Adipocyte (in vitro differentiated cells): ENCODE data around the gene PI4KB.
A peak's percentile ranks its signal among the peaks of the same experiment; 100 is the strongest.

Source experiments
- DNase-seq: peaks from one replicate; pipeline ENCODE4 v3.0.0-alpha.2; 2015; ENCODE audit warnings: low read depth
- H3K27me3 ChIP-seq: replicated peaks from 2 replicates; pipeline ENCODE4 v1.7.0; 2013; ENCODE audit warnings: mild to moderate bottlenecking, low read length, moderate library complexity; ENCODE audit not compliant: control insufficient read depth, insufficient read depth
- H3K36me3 ChIP-seq: 2 replicates; pipeline ENCODE4 v1.7.0; 2013; ENCODE audit warnings: low read length, mild to moderate bottlenecking, moderate library complexity; ENCODE audit not compliant: control insufficient read depth, insufficient read depth, severe bottlenecking
- H3K4me1 ChIP-seq: 2 replicates; pipeline ENCODE4 v1.7.0; 2013; ENCODE audit warnings: mild to moderate bottlenecking, low read length, moderate library complexity; ENCODE audit not compliant: control insufficient read depth, insufficient read depth
- H3K4me3 ChIP-seq: 2 replicates; pipeline ENCODE4 v1.7.0; 2013; ENCODE audit warnings: mild to moderate bottlenecking, low read length, moderate library complexity
- H3K9ac ChIP-seq: 2 replicates; pipeline ENCODE4 v1.7.0; 2013; ENCODE audit warnings: mild to moderate bottlenecking, low read length, moderate library complexity
- H3K9me3 ChIP-seq: 2 replicates; pipeline ENCODE4 v1.7.0; 2013; ENCODE audit warnings: mild to moderate bottlenecking, low read length, moderate library complexity; ENCODE audit not compliant: control insufficient read depth

Gene PI4KB

GRCh38 chr1:151342569-151342968 lies 15.4 kb upstream of the PI4KB start:
- no peak overlapping the region for H3K9ac ChIP-seq
- DNase-seq = no peak
- H3K9me3 ChIP-seq = no peaks in the 10 kb centered on the region
- peaks cover 19% of the 10 kb centered on the region for H3K36me3 ChIP-seq
- H3K4me1 ChIP-seq = peaks cover 13% of the 10 kb centered on the region
- no peak overlapping the region for H3K4me3 ChIP-seq
- no peaks in the 10 kb centered on the region for H3K27me3 ChIP-seq

- Histone ChIP-seq H3K4me3 (no peak overlapping the region), H3K4me1 (peaks cover 13% of the 10 kb centered on the region), H3K27me3 (no peaks in the 10 kb centered on the region), H3K9ac (no peak overlapping the region), H3K36me3 (peaks cover 19% of the 10 kb centered on the region), H3K9me3 (no peaks in the 10 kb centered on the region)
- no peak for DNase-seq
Observed at GRCh38 chr1:151342021-151342420, 14.8 kb upstream of the PI4KB start.

- Histone ChIP-seq H3K9me3 (no peaks in the 10 kb centered on the region), H3K4me3 (no peak overlapping the region), H3K4me1 (peaks cover 8% of the 10 kb centered on the region), H3K9ac (peak overlapping the region; percentile 49), H3K36me3 (peaks cover 19% of the 10 kb centered on the region), H3K27me3 (no peaks in the 10 kb centered on the region)
- peak; percentile 97 for DNase-seq
Observed at GRCh38 chr1:151340870-151341754, 13.9 kb upstream of the PI4KB start.

- no peak overlapping the region for H3K9ac ChIP-seq
- no peak for DNase-seq
- H3K9me3 ChIP-seq = no peaks in the 10 kb centered on the region
- no peak overlapping the region for H3K4me3 ChIP-seq
- H3K27me3 ChIP-seq = no peaks in the 10 kb centered on the region
- H3K4me1 ChIP-seq = peaks cover 3% of the 10 kb centered on the region
- H3K36me3 ChIP-seq = no peaks in the 10 kb centered on the region
Observed at GRCh38 chr1:151336556-151336955, 9.3 kb upstream of the PI4KB start.

- Histone ChIP-seq H3K27me3 (no peaks in the 10 kb centered on the region), H3K36me3 (no peaks in the 10 kb centered on the region), H3K4me3 (no peak overlapping the region), H3K4me1 (no peaks in the 10 kb centered on the region), H3K9me3 (no peaks in the 10 kb centered on the region), H3K9ac (no peak overlapping the region)
- no peak for DNase-seq
Observed at GRCh38 chr1:151334822-151335221, 7.6 kb upstream of the PI4KB start.

- no peaks in the 10 kb centered on the region for H3K9me3 ChIP-seq
- peaks cover 18% of the 10 kb centered on the region for H3K36me3 ChIP-seq
- peak overlapping the region; percentile 87 for H3K4me3 ChIP-seq
- H3K4me1 ChIP-seq = peaks cover 33% of the 10 kb centered on the region
- H3K9ac ChIP-seq = peak overlapping the region; percentile 89
- H3K27me3 ChIP-seq = no peaks in the 10 kb centered on the region
- DNase-seq = no peak
Observed at GRCh38 chr1:151327903-151328674, 873 bp upstream of the PI4KB start.

GRCh38 chr1:151326619-151327222 lies 495 bp downstream of the PI4KB start:
- Histone ChIP-seq H3K4me1 (peaks cover 33% of the 10 kb centered on the region), H3K9me3 (no peaks in the 10 kb centered on the region)
- DNase-seq = peak; percentile 77

GRCh38 chr1:151325646-151326429 lies 1.4 kb downstream of the PI4KB start:
- Histone ChIP-seq H3K4me1 (peaks cover 33% of the 10 kb centered on the region), H3K9ac (peak overlapping the region; percentile 89), H3K27me3 (no peaks in the 10 kb centered on the region), H3K9me3 (no peaks in the 10 kb centered on the region), H3K4me3 (peak overlapping the region; percentile 87), H3K36me3 (peaks cover 33% of the 10 kb centered on the region)
- peak; percentile 74 for DNase-seq

More at GRCh38 chr1:151326619-151327222, 495 bp downstream of the PI4KB start:
- peak overlapping the region; percentile 87 for H3K4me3 ChIP-seq
- H3K36me3 ChIP-seq = peaks cover 30% of the 10 kb centered on the region
- H3K27me3 ChIP-seq = no peaks in the 10 kb centered on the region
- peak overlapping the region; percentile 89 for H3K9ac ChIP-seq

GRCh38 chr1:151325231-151325630 lies 2.0 kb downstream of the PI4KB start:
- Histone ChIP-seq H3K4me1 (peaks cover 33% of the 10 kb centered on the region), H3K4me3 (peak overlapping the region; percentile 87), H3K9me3 (no peaks in the 10 kb centered on the region), H3K9ac (peak overlapping the region; percentile 89), H3K36me3 (peaks cover 39% of the 10 kb centered on the region), H3K27me3 (no peaks in the 10 kb centered on the region)
- no peak for DNase-seq

GRCh38 chr1:151324390-151324930 lies 2.8 kb downstream of the PI4KB start:
- no peak for DNase-seq
- Histone ChIP-seq H3K9ac (no peak overlapping the region), H3K9me3 (no peaks in the 10 kb centered on the region), H3K4me3 (no peak overlapping the region), H3K27me3 (no peaks in the 10 kb centered on the region), H3K4me1 (peaks cover 37% of the 10 kb centered on the region), H3K36me3 (peaks cover 44% of the 10 kb centered on the region)
